ENCODE results near the gene DTX2. TPM values are rescaled to one million over a fixed set of nuclear protein-coding genes. Genes with fewer than 3 reads are reported as not detected.
A peak's percentile ranks its signal among the peaks of the same experiment; 100 is the strongest.
"Not testable (repeated sequence)": the region's sequence is repeated elsewhere in the genome, so short reads cannot be mapped to it uniquely, and the experiment has no call there.

DTX2 gene
- total RNA-seq, 1 donor from 2014 or later: 12.0 TPM

GRCh38 chr7:76442664-76443446, 18.7 kb upstream of the DTX2 start:
- ATAC-seq; DNase-seq (ENCODE audit: low spot score): not testable (repeated sequence)

- DNase-seq (ENCODE audit: low spot score); ATAC-seq: not testable (repeated sequence)
Observed at GRCh38 chr7:76443846-76444245, 17.7 kb upstream of the DTX2 start.

DNA sequence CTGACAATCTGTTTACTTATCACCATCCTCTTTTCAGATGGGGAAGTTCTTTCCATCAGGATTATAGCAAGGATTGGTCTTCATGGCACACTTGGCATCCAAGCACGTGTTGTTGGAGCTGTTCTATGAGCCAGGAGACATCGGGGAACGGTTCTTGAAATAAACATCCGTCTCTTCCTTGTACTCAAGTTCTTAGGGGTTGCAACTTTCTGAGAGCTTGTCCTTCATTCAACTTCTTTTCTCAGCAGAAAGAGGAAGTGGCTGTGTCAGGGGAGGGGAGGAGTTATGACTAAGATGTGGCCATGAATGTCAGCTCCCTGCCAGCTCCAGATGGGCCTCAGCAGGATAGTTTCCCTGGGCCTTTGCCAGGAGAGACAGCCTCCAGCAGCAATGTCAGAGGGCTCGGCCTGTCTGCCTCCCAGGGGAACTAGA, 15.9 kb upstream of the DTX2 start:
- ATAC-seq: peak; percentile 83
- DNase-seq (ENCODE audit: low spot score): not testable (repeated sequence)

- not testable (repeated sequence) for DNase-seq (ENCODE audit: low spot score); ATAC-seq
Observed at GRCh38 chr7:76457017-76457416, 4.5 kb upstream of the DTX2 start.

GRCh38 chr7:76458504-76458903, 3.0 kb upstream of the DTX2 start:
- DNase-seq (ENCODE audit: low spot score); ATAC-seq: not testable (repeated sequence)

DNA sequence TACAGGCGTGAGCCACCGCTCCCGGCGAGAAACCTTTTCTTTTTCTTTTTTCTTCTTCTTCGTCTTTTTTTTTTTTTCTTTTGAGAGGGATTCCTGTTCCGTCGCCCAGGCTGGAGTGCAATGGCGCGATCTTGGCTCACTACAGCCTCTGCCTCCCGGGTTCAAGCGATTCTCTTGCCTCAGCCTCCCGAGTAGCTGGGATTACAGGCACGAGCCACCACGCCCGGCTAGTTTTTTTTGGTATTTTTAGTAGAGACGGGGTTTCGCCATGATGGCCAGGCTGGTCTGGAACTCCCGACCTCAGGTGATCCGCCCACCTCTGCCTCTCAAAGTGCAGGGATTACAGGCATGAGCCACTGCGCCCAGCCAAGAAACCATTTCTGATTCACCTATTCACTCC, 742 bp upstream of the DTX2 start:
- ATAC-seq: not testable (repeated sequence)

GRCh38 chr7:76462271-76462882, 868 bp downstream of the DTX2 start:
- ATAC-seq: peak; percentile 67
- not testable (repeated sequence) for DNase-seq (ENCODE audit: low spot score)

More for the DNA sequence above, 742 bp upstream of the DTX2 start:
- not testable (repeated sequence) for DNase-seq (ENCODE audit: low spot score)

GRCh38 chr7:76464959-76465358, 3.5 kb downstream of the DTX2 start:
- ATAC-seq; DNase-seq (ENCODE audit: low spot score): not testable (repeated sequence)

- DNase-seq (ENCODE audit: low spot score); ATAC-seq: not testable (repeated sequence)
Observed at GRCh38 chr7:76465950-76466349, 4.4 kb downstream of the DTX2 start.

- peak; percentile 94 for ATAC-seq
Observed at GRCh38 chr7:76467743-76468404, 6.4 kb downstream of the DTX2 start.

GRCh38 chr7:76471556-76472221, 10.2 kb downstream of the DTX2 start:
- not testable (repeated sequence) for DNase-seq (ENCODE audit: low spot score); ATAC-seq

More at GRCh38 chr7:76467743-76468404, 6.4 kb downstream of the DTX2 start:
- peak; percentile 84 for DNase-seq (ENCODE audit: low spot score)

DNA sequence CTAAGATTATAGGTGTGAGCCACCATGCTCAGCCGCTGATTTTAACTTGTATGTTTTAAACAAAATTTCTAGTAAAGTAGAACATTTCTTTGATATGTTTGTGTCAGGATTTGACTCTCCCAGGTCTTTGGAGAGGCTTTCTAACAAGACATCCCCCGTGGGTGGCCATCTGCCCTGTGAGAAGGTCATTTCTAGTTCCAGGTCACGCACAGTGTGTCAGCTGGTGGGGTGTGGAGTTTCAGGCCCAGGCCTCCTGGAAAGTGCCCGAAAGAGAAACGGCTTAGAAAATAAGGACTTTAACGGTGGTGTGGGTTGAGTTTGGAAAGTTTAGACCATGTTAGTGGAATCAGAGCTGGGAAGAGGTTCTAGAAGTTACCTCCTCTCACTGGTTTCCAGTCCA, 11.6 kb downstream of the DTX2 start:
- DNase-seq (ENCODE audit: low spot score); ATAC-seq: not testable (repeated sequence)

- not testable (repeated sequence) for DNase-seq (ENCODE audit: low spot score); ATAC-seq
Observed at GRCh38 chr7:76476280-76476679, 14.8 kb downstream of the DTX2 start.

- DNase-seq (ENCODE audit: low spot score); ATAC-seq: not testable (repeated sequence)
Observed at GRCh38 chr7:76476742-76477474, 15.4 kb downstream of the DTX2 start.

DNA sequence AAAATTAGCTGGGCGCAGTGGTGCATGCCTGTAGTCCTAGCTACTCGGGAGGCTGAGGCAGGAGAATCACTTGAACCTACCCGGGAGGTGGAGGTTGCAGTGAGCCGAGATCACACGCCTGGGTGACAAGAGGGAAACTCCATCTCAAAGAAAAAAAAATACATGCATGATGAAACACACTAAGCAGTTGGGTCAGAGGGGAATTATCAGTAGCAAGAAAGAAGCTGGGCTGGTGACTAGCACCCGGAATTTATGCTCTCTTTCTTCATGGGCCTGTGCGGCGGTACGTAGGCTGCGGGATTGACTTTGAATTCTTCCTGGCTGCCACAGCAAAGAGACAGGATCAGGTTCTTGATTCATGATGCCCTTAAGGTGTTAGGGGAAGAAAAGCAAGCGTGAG, 18.1 kb downstream of the DTX2 start:
- DNase-seq (ENCODE audit: low spot score); ATAC-seq: not testable (repeated sequence)

DNA sequence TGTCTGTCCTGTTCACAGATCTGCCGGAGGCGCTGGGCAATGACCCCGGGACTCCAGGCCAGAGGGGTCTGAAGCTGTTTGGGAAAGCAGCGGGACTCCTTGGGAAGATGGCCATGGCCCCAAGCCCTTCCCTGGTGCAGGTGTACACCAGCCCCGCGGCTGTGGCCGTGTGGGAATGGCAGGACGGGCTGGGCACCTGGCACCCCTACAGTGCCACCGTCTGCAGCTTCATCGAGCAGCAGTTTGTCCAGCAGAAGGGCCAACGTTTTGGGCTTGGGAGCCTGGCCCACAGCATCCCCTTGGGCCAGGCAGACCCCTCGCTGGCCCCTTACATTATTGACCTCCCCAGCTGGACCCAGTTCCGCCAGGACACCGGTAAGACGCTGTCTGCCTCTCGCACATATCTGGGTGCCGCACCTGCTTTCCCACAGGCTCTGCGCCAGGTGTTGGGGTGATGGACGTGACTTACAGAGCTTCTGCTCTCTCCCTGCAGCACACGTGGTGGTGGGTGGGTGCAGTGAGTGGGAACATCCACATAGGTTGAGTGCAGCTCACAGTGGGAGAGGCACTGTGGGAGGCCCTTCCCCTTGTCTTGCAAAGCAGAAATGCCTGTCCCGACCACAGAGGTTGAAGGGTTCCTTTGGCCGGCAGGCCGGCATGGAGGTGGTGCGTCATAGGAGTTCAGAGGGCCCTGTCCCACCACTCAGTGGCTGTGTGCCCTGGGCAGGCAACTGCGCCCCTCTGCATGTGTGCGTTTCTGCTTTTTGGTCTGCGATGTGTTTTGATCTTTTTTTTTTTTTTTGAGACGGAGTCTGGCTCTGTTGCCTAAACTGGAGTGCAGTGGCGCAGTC, 19.1 kb downstream of the DTX2 start:
- not testable (repeated sequence) for DNase-seq (ENCODE audit: low spot score); ATAC-seq

DNA sequence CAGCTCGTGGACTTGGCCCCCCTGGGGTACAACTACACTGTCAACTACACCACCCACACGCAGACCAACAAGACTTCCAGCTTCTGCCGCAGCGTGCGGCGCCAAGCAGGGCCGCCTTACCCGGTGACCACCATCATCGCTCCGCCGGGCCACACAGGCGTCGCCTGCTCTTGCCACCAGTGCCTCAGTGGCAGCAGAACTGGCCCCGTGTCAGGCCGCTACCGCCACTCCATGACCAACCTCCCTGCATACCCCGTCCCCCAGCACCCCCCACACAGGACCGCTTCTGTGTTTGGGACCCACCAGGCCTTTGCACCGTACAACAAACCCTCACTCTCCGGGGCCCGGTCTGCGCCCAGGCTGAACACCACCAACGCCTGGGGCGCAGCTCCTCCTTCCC, 21.2 kb downstream of the DTX2 start:
- not testable (repeated sequence) for DNase-seq (ENCODE audit: low spot score); ATAC-seq

- ATAC-seq; DNase-seq (ENCODE audit: low spot score): not testable (repeated sequence)
Observed at GRCh38 chr7:76483081-76483480, 21.6 kb downstream of the DTX2 start.

GRCh38 chr7:76484456-76484855, 22.9 kb downstream of the DTX2 start:
- ATAC-seq; DNase-seq (ENCODE audit: low spot score): not testable (repeated sequence)
